Astrocyte (in vitro differentiated cells and primary cell): ENCODE data around the gene FBN1. TPM values are rescaled to one million over a fixed set of nuclear protein-coding genes. Genes with fewer than 3 reads are reported as not detected.

Experiments
- DNase-seq: peaks from one replicate; pipeline ENCODE4 v3.0.0-alpha.2; 2010; ENCODE audit warnings: low read depth
- FAIRE-seq: peaks from 2 replicates; lab custom pipeline; 2011; peaks lifted over from hg19 to GRCh38; lab: Jason Lieb, UNC
- H2AFZ ChIP-seq: 2 replicates; pipeline ENCODE4 v1.6.0; 2012; ENCODE audit warnings: low read depth, low read length, inconsistent platforms
- H3K27ac ChIP-seq: 2 replicates; pipeline ENCODE4 v1.5.1; 2011; ENCODE audit warnings: low read depth, low read length, inconsistent platforms
- H3K27me3 ChIP-seq: 2 replicates; pipeline ENCODE4 v1.6.0; 2011; ENCODE audit warnings: low read length, inconsistent platforms; ENCODE audit not compliant: insufficient read depth
- H3K36me3 ChIP-seq: 2 replicates; pipeline ENCODE4 v1.5.1; 2011; ENCODE audit warnings: low read length, inconsistent platforms; ENCODE audit not compliant: insufficient read depth
- H3K4me1 ChIP-seq: 2 replicates; pipeline ENCODE4 v1.5.1; 2011; ENCODE audit warnings: low read length, inconsistent platforms; ENCODE audit not compliant: insufficient read depth
- H3K4me2 ChIP-seq: 2 replicates; pipeline ENCODE4 v1.6.0; 2012; ENCODE audit warnings: low read length, inconsistent platforms
- H3K4me3 ChIP-seq: 2 replicates; pipeline ENCODE4 v1.5.1; 2011; ENCODE audit warnings: low read depth, mild to moderate bottlenecking, low read length, inconsistent platforms; ENCODE audit not compliant: insufficient read depth
- H3K79me2 ChIP-seq: 2 replicates; pipeline ENCODE4 v1.6.0; 2012; ENCODE audit warnings: mild to moderate bottlenecking, low read length, inconsistent platforms; ENCODE audit not compliant: insufficient read depth
- H3K9ac ChIP-seq: 2 replicates; pipeline ENCODE4 v1.6.0; 2012; ENCODE audit warnings: mild to moderate bottlenecking, low read length, inconsistent platforms
- H3K9me3 ChIP-seq: 2 replicates; pipeline ENCODE4 v1.5.1; 2012; ENCODE audit warnings: low read depth, mild to moderate bottlenecking, low read length, inconsistent platforms; ENCODE audit not compliant: insufficient read depth
- H4K20me1 ChIP-seq: 2 replicates; pipeline ENCODE4 v1.6.0; 2012; ENCODE audit warnings: low read length, inconsistent platforms; ENCODE audit not compliant: insufficient read depth
- H3K27ac Mint-ChIP-seq: one replicate; pipeline ENCODE4 v1.8.0; 2021; ENCODE audit warnings: mild to moderate bottlenecking, mixed read lengths; ENCODE audit not compliant: unreplicated experiment
- H3K27me3 Mint-ChIP-seq: one replicate; pipeline ENCODE4 v1.8.0; 2021; ENCODE audit warnings: low read depth, mixed read lengths; ENCODE audit not compliant: unreplicated experiment
- H3K36me3 Mint-ChIP-seq: one replicate; pipeline ENCODE4 v1.8.0; 2021; ENCODE audit warnings: low read depth, mixed read lengths; ENCODE audit not compliant: unreplicated experiment
- H3K4me1 Mint-ChIP-seq: one replicate; pipeline ENCODE4 v1.8.0; 2021; ENCODE audit warnings: low read depth, mixed read lengths; ENCODE audit not compliant: unreplicated experiment
- H3K4me3 Mint-ChIP-seq: one replicate; pipeline ENCODE4 v1.8.0; 2021; ENCODE audit warnings: mild to moderate bottlenecking, moderate library complexity, mixed read lengths; ENCODE audit not compliant: unreplicated experiment
- H3K9me3 Mint-ChIP-seq: one replicate; pipeline ENCODE4 v1.8.0; 2021; ENCODE audit warnings: mild to moderate bottlenecking, mixed read lengths; ENCODE audit not compliant: unreplicated experiment
- EZH2 ChIP-seq: IDR thresholded peaks from 2 replicates; pipeline ENCODE4 v1.6.1; 2012; ENCODE audit warnings: mild to moderate bottlenecking, low read length, inconsistent platforms; ENCODE audit not compliant: insufficient read depth
- total RNA-seq: library from RNA; stranded (reverse); gene quantifications from 2 replicates; pipeline ENCODE4 v1.2.1, GENCODE V29; 2021
- TF ChIP-seq, protein P1 (sequence below): IDR thresholded peaks from 2 replicates; pipeline ENCODE4 v1.5.1; 2011; ENCODE audit warnings: low read depth, mild to moderate bottlenecking, inconsistent platforms, low read length, moderate library complexity; ENCODE audit not compliant: insufficient read depth

Gene FBN1
- total RNA-seq, 1 donor from 2014 or later, result 210 TPM

- no peak for TF ChIP-seq EZH2
- TF ChIP-seq, protein P1, sequence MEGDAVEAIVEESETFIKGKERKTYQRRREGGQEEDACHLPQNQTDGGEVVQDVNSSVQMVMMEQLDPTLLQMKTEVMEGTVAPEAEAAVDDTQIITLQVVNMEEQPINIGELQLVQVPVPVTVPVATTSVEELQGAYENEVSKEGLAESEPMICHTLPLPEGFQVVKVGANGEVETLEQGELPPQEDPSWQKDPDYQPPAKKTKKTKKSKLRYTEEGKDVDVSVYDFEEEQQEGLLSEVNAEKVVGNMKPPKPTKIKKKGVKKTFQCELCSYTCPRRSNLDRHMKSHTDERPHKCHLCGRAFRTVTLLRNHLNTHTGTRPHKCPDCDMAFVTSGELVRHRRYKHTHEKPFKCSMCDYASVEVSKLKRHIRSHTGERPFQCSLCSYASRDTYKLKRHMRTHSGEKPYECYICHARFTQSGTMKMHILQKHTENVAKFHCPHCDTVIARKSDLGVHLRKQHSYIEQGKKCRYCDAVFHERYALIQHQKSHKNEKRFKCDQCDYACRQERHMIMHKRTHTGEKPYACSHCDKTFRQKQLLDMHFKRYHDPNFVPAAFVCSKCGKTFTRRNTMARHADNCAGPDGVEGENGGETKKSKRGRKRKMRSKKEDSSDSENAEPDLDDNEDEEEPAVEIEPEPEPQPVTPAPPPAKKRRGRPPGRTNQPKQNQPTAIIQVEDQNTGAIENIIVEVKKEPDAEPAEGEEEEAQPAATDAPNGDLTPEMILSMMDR, result peak; percentile 75
- Mint-ChIP-seq H3K4me3 (no peak overlapping the region), H3K27ac (no peak overlapping the region), H3K4me1 (peaks cover 3% of the 10 kb centered on the region), H3K9me3 (no peaks in the 10 kb centered on the region), H3K27me3 (no peaks in the 10 kb centered on the region), H3K36me3 (peaks cover 32% of the 10 kb centered on the region)
- H3K27me3 ChIP-seq, result no peaks in the 10 kb centered on the region
- no peak overlapping the region for H3K9ac ChIP-seq
- H3K79me2 ChIP-seq, result peaks cover 3% of the 10 kb centered on the region
- no peaks in the 10 kb centered on the region for H3K4me1 ChIP-seq
- no peak overlapping the region for H3K27ac ChIP-seq
- no peaks in the 10 kb centered on the region for H4K20me1 ChIP-seq
- peaks cover 90% of the 10 kb centered on the region for H3K36me3 ChIP-seq
- peak; percentile 45 for DNase-seq
- H3K4me2 ChIP-seq, result no peak overlapping the region
- no peak overlapping the region for H2AFZ ChIP-seq
- no peak for FAIRE-seq
- H3K4me3 ChIP-seq, result no peak overlapping the region
- no peaks in the 10 kb centered on the region for H3K9me3 ChIP-seq
Measured at GRCh38 chr15:48507416-48508065, 138.0 kb downstream of the FBN1 start.

- no peak overlapping the region for H2AFZ ChIP-seq
- no peaks in the 10 kb centered on the region for H3K4me1 Mint-ChIP-seq
- H3K9me3 ChIP-seq, result no peaks in the 10 kb centered on the region
- H3K36me3 Mint-ChIP-seq, result peaks cover 21% of the 10 kb centered on the region
- H3K9ac ChIP-seq, result no peak overlapping the region
- H3K27ac ChIP-seq, result no peak overlapping the region
- no peaks in the 10 kb centered on the region for H3K27me3 ChIP-seq
- no peaks in the 10 kb centered on the region for H3K27me3 Mint-ChIP-seq
- DNase-seq, result no peak
- no peak for TF ChIP-seq EZH2
- TF ChIP-seq, protein P1, result no peak
- H3K79me2 ChIP-seq, result peaks cover 3% of the 10 kb centered on the region
- no peak overlapping the region for H3K4me3 ChIP-seq
- H3K4me3 Mint-ChIP-seq, result no peak overlapping the region
- no peaks in the 10 kb centered on the region for H3K9me3 Mint-ChIP-seq
- peaks cover 93% of the 10 kb centered on the region for H3K36me3 ChIP-seq
- H4K20me1 ChIP-seq, result no peaks in the 10 kb centered on the region
- no peak overlapping the region for H3K27ac Mint-ChIP-seq
- H3K4me2 ChIP-seq, result no peak overlapping the region
- no peak for FAIRE-seq
- no peaks in the 10 kb centered on the region for H3K4me1 ChIP-seq
Measured at GRCh38 chr15:48505067-48505466, 140.4 kb downstream of the FBN1 start.

- H4K20me1 ChIP-seq, result no peaks in the 10 kb centered on the region
- H3K79me2 ChIP-seq, result peaks cover 3% of the 10 kb centered on the region
- H3K4me3 ChIP-seq, result no peak overlapping the region
- Mint-ChIP-seq H3K27ac (no peak overlapping the region), H3K4me1 (no peaks in the 10 kb centered on the region), H3K9me3 (no peaks in the 10 kb centered on the region), H3K4me3 (no peak overlapping the region), H3K36me3 (peaks cover 32% of the 10 kb centered on the region), H3K27me3 (no peaks in the 10 kb centered on the region)
- H3K27ac ChIP-seq, result no peak overlapping the region
- H3K9me3 ChIP-seq, result no peaks in the 10 kb centered on the region
- H3K27me3 ChIP-seq, result no peaks in the 10 kb centered on the region
- H3K4me2 ChIP-seq, result no peak overlapping the region
- TF ChIP-seq, protein P1, result no peak
- no peak for TF ChIP-seq EZH2
- DNase-seq (no peak), FAIRE-seq (no peak)
- H3K9ac ChIP-seq, result no peak overlapping the region
- peaks cover 87% of the 10 kb centered on the region for H3K36me3 ChIP-seq
- no peak overlapping the region for H2AFZ ChIP-seq
- H3K4me1 ChIP-seq, result no peaks in the 10 kb centered on the region
Measured at GRCh38 chr15:48501208-48501607, 144.3 kb downstream of the FBN1 start.
